Ishikawa (cell line): ENCODE results near the gene MPI.

Experiments used
- CEBPB ChIP-seq: IDR thresholded peaks from 2 replicates; pipeline ENCODE4 v1.6.1; 2012
- CREB1 ChIP-seq: IDR thresholded peaks from 2 replicates; pipeline ENCODE4 v1.6.1; 2012; ENCODE audit warnings: low read depth
- EGR1 ChIP-seq: IDR thresholded peaks from 2 replicates; pipeline ENCODE4 v1.6.1; 2012
- EP300 ChIP-seq: IDR thresholded peaks from 2 replicates; pipeline ENCODE4 v1.6.1; 2012; ENCODE audit warnings: borderline replicate concordance
- FOXM1 ChIP-seq: IDR thresholded peaks from 2 replicates; pipeline ENCODE4 v1.6.1; 2012; ENCODE audit warnings: low read depth, borderline replicate concordance
- MAX ChIP-seq: IDR thresholded peaks from 2 replicates; pipeline ENCODE4 v1.6.1; 2012
- NFIC ChIP-seq: IDR thresholded peaks from 2 replicates; pipeline ENCODE4 v1.6.1; 2012
- RAD21 ChIP-seq: IDR thresholded peaks from 2 replicates; pipeline ENCODE4 v1.6.1; 2012; ENCODE audit warnings: low read depth
- REST ChIP-seq: IDR thresholded peaks from 2 replicates; pipeline ENCODE4 v1.6.1; 2012; ENCODE audit warnings: low read depth, mild to moderate bottlenecking
- TAF1 ChIP-seq: IDR thresholded peaks from 2 replicates; pipeline ENCODE4 v1.6.1; 2012; ENCODE audit warnings: low read depth, mild to moderate bottlenecking
- TCF12 ChIP-seq: IDR thresholded peaks from 2 replicates; pipeline ENCODE4 v1.6.1; 2012; ENCODE audit warnings: low read depth
- TEAD4 ChIP-seq: IDR thresholded peaks from 2 replicates; pipeline ENCODE4 v1.6.1; 2012
- USF1 ChIP-seq: IDR thresholded peaks from 2 replicates; pipeline ENCODE4 v1.6.1; 2012
- YY1 ChIP-seq: IDR thresholded peaks from 2 replicates; pipeline ENCODE4 v1.6.1; 2012; ENCODE audit warnings: low read depth
- ZBTB7A ChIP-seq: IDR thresholded peaks from 2 replicates; pipeline ENCODE4 v1.6.1; 2012; ENCODE audit warnings: low read depth

Gene MPI

DNA sequence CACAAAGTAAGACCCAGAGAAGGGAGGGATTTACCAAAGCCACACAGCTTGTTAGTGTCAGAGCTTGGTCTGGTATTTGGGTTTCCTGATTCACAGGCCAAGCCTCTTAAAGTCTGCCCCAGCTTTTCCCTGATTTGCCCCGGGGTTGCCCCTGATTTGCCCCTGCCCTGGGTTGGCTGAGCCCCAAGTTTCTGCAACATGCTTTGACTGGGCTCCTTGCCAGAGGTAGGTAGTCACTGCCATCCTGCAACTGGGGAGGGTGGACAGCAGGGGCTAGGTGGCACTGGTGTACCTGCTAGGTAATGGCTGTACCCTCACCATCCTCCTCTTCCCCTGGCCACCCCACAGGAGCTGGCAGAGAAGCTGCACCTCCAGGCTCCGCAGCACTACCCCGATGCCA lies 2.5 kb downstream of the MPI start:
- no peak for TF ChIP-seq EP300
- peak; percentile 46 for TF ChIP-seq NFIC
- TF ChIP-seq MAX: no peak

GRCh38 chr15:74892931-74893330 lies 3.1 kb downstream of the MPI start:
- no peak for TF ChIP-seq ZBTB7A
- TF ChIP-seq FOXM1: no peak
- no peak for TF ChIP-seq TCF12
- no peak for TF ChIP-seq MAX
- no peak for TF ChIP-seq RAD21

GRCh38 chr15:74893627-74894026 lies 3.8 kb downstream of the MPI start:
- TF ChIP-seq MAX (no peak), FOXM1 (no peak), CREB1 (no peak)

DNA sequence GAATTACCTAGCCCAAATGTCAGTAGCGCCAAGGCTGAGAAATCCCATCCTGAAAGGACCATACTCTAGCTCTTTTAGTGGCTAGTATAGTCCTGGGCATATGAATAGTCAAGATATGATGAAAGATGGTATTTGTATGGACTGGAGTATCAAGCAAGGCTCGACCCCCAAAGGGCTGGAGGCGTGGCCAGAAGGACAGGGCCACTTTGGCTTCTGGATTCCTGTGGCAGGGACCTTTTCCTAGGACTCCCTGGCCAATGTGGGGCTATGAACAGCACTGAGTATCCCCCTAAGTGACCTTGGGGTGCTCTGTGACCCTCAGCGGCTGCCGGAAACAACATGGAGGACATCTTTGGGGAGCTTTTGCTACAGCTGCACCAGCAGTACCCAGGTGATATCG lies 6.0 kb downstream of the MPI start:
- no peak for TF ChIP-seq TCF12
- no peak for TF ChIP-seq REST
- TF ChIP-seq USF1: no peak
- no peak for TF ChIP-seq YY1
- no peak for TF ChIP-seq MAX
- TF ChIP-seq ZBTB7A: no peak
- TF ChIP-seq FOXM1: no peak
- TF ChIP-seq EP300: no peak

- no peak for TF ChIP-seq TEAD4
- no peak for TF ChIP-seq USF1
- TF ChIP-seq MAX: no peak
- no peak for TF ChIP-seq TAF1
- no peak for TF ChIP-seq REST
- no peak for TF ChIP-seq YY1
- TF ChIP-seq EP300: no peak
- no peak for TF ChIP-seq CREB1
- no peak for TF ChIP-seq TCF12
- no peak for TF ChIP-seq ZBTB7A
Measured at GRCh38 chr15:74896316-74896715, 6.5 kb downstream of the MPI start.

GRCh38 chr15:74897300-74897701 lies 7.5 kb downstream of the MPI start:
- TF ChIP-seq CREB1: no peak
- no peak for TF ChIP-seq EP300
- TF ChIP-seq REST: no peak
- no peak for TF ChIP-seq USF1
- no peak for TF ChIP-seq TAF1
- TF ChIP-seq YY1: no peak
- TF ChIP-seq RAD21: no peak
- TF ChIP-seq FOXM1: no peak
- no peak for TF ChIP-seq CEBPB
- TF ChIP-seq TEAD4: no peak
- no peak for TF ChIP-seq TCF12
- no peak for TF ChIP-seq MAX
- no peak; the same call in 1 of the 2 replicates for TF ChIP-seq EGR1
- TF ChIP-seq NFIC: no peak
- TF ChIP-seq ZBTB7A: no peak
